C4-2B (cell line): ENCODE results near the gene WDR74.

Experiments
- CTCF ChIP-seq: fragments of 450-650 bp; conservative IDR thresholded peaks from 2 replicates; pipeline ENCODE4 v1.5.1; 2017; ENCODE audit warnings: mild to moderate bottlenecking
- ZFX ChIP-seq: fragments of 450-650 bp; IDR thresholded peaks from 2 replicates; pipeline ENCODE4 v1.6.1; 2017

GRCh38 chr11:62853279-62853965 lies 14.0 kb upstream of the WDR74 start:
- no peak for TF ChIP-seq CTCF
- no peak for TF ChIP-seq ZFX
